ENCODE measurements around the gene BHLHE40. TPM values are rescaled to one million over a fixed set of nuclear protein-coding genes. Genes with fewer than 3 reads are reported as not detected.

BHLHE40 gene
- total RNA-seq, 1 donor from 2014 or later = 42.9 TPM

DNA sequence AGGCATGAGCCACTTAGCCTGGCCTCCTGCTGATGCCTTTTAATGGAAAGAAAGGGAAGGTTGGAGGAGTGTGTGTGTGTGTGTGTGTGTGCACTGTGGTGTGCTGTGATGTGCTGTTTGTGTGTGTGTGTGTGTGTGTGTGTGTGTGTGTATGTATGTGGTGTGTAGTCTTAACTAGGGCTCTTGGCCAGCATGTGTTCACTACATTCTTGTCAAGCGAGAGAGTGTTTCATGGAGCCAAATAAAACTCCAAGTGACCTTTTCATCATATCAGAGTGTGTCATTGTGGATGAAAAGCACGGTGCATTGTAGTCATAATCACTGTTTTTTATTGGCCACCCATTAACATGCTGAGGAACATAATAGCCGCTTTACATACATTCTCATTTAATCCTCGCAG, 30.8 kb upstream of the BHLHE40 start:
- Histone ChIP-seq H3K4me3 (ENCODE audit: low read depth, low read length) (no peak overlapping the region), H3K36me3 (ENCODE audit: control insufficient read depth, insufficient read depth, low read length) (no peaks in the 10 kb centered on the region), H3K27me3 (ENCODE audit: control insufficient read depth, insufficient read depth, low read length) (no peaks in the 10 kb centered on the region)
- DNase-seq (ENCODE audit: low read depth) (no peak), FAIRE-seq (no peak)
- no peak for TF ChIP-seq CTCF (IDR thresholded peaks at IDR 0.05; ENCODE audit: insufficient read depth, low read length, severe bottlenecking)

- TF ChIP-seq CTCF (IDR thresholded peaks at IDR 0.05; ENCODE audit: insufficient read depth, low read length, severe bottlenecking) = no peak
- Histone ChIP-seq H3K36me3 (ENCODE audit: control insufficient read depth, insufficient read depth, low read length) (no peaks in the 10 kb centered on the region), H3K27me3 (ENCODE audit: control insufficient read depth, insufficient read depth, low read length) (no peaks in the 10 kb centered on the region), H3K4me3 (ENCODE audit: low read depth, low read length) (no peak overlapping the region)
- DNase-seq (ENCODE audit: low read depth) = no peak
- no peak for FAIRE-seq
Observed at GRCh38 chr3:4949004-4949403, 30.2 kb upstream of the BHLHE40 start.

- Histone ChIP-seq H3K27me3 (ENCODE audit: control insufficient read depth, insufficient read depth, low read length) (no peaks in the 10 kb centered on the region), H3K4me3 (ENCODE audit: low read depth, low read length) (no peak overlapping the region), H3K36me3 (ENCODE audit: control insufficient read depth, insufficient read depth, low read length) (no peaks in the 10 kb centered on the region)
- TF ChIP-seq CTCF (IDR thresholded peaks at IDR 0.05; ENCODE audit: insufficient read depth, low read length, severe bottlenecking) = no peak
- FAIRE-seq = no peak
- no peak for DNase-seq (ENCODE audit: low read depth)
Observed at GRCh38 chr3:4949659-4950058, 29.6 kb upstream of the BHLHE40 start.

GRCh38 chr3:4950351-4950784, 28.9 kb upstream of the BHLHE40 start:
- Histone ChIP-seq H3K36me3 (ENCODE audit: control insufficient read depth, insufficient read depth, low read length) (no peaks in the 10 kb centered on the region), H3K4me3 (ENCODE audit: low read depth, low read length) (no peak overlapping the region), H3K27me3 (ENCODE audit: control insufficient read depth, insufficient read depth, low read length) (no peaks in the 10 kb centered on the region)
- DNase-seq (ENCODE audit: low read depth) (no peak), FAIRE-seq (no peak)
- no peak for TF ChIP-seq CTCF (IDR thresholded peaks at IDR 0.05; ENCODE audit: insufficient read depth, low read length, severe bottlenecking)

DNA sequence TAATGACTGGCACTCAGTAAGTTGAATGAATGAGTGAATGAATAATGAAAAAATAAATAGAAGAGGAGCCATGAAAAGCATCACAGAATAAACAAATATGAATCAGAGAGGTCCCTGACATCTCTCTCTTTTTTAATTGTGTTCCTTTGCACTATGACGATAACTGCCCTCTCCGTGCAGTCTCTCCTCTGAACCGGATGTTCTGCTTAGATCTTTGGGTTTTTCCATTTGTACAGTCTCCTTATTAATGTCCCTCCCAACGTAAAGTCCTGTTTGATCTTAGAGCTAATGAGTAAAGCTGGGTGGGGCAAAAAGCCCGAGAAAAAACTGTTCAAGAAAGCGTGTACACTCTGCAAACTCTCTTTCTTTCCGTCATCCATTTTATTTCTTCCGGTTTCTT, 28.3 kb upstream of the BHLHE40 start:
- FAIRE-seq = no peak

More for the DNA sequence above, 28.3 kb upstream of the BHLHE40 start:
- no peak for DNase-seq (ENCODE audit: low read depth)
- Histone ChIP-seq H3K36me3 (ENCODE audit: control insufficient read depth, insufficient read depth, low read length) (no peaks in the 10 kb centered on the region), H3K4me3 (ENCODE audit: low read depth, low read length) (no peak overlapping the region), H3K27me3 (ENCODE audit: control insufficient read depth, insufficient read depth, low read length) (no peaks in the 10 kb centered on the region)
- no peak for TF ChIP-seq CTCF (IDR thresholded peaks at IDR 0.05; ENCODE audit: insufficient read depth, low read length, severe bottlenecking)
